ENCODE results near the gene AQP12A.
"Not testable (repeated sequence)": the region's sequence is repeated elsewhere in the genome, so short reads cannot be mapped to it uniquely, and the experiment has no call there.

AQP12A gene

DNA sequence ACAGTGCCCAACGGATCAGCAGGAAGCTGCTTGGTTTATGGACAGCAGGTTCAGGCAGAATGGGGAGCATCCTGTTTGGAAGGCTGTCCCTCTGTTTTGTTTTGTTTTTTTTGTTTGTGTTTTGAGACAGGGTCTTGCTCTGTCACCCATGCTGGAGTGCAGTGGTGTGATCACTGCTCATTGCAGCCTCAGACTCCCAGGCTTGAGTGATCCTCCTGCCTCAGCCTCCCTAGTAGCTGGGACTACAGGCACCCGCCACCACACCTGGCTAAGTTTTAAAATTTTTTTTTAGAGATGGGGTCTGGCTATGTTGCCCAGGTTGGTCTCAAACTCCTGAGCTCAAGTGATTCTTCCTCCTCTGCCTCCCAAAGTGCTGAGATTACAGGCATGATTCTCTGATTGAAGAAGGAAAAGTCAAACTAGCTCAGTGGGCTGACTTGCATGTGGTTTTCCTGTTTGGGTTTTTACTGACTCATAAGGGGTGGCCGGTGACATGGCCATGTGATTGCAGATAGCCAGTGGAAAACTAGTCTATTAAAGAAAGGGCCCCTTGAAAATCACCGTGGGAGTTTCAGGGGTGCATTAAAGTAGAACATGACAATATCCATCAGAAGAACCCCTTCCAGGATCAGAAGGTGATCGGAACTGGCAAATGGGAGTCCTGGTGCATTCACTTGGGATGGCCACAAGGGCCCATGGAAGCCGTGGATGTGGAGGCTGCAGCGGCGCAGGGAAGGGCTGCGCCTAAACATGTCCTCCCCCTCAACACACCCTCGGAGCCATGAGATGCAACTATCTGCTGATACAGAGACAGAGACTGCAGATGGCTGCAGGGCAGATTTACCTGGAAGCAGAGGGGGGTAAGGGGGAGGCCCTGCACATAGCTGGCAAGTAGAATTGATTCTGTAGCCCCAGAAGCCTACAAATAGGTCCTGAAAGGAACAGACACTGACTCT is 35.5 kb upstream of the AQP12A start:
- no peak for DNase-seq (ENCODE audit: extremely low read depth in 1 of 2, low read depth in 1 of 2)

DNA sequence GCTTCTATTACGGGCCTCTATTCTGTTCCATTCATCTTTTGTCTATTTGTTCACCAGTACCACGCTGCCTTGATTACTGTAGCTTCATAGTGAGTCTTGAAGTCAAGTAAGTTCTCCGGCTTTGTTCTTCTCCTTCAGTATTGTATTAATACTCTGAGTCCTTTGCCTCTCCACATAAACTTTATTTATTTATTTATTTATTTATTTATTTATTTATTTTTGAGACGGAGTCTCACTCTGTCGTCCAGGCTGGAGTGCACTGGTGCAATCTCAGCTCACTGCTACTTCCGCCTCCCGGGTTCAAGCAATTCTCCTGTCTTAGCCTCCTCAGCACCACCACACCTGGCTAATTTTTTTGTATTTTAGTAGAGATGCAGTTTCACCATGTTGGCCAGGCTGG is 31.8 kb upstream of the AQP12A start:
- DNase-seq (ENCODE audit: extremely low read depth in 1 of 2, low read depth in 1 of 2) = not testable (repeated sequence)

DNA sequence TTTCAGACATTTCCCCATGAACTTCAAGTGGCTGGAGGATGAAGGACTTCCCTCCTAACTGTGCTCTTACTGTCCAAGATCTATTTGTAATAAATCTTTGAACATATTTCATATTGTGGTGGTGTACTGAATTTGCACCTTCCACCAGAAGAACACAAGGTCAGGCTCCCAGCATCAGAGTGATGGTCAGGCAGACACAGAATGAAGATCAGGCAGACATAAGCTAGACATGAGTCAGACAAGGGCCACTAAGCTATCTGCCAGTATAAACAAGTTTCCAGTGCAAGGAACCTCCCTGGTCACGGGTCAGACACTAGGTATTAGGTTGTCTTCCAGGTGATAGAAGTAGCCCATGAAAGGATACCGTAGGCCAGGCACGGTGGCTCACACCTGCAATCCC is 29.0 kb upstream of the AQP12A start:
- DNase-seq (ENCODE audit: extremely low read depth in 1 of 2, low read depth in 1 of 2) = no peak

DNA sequence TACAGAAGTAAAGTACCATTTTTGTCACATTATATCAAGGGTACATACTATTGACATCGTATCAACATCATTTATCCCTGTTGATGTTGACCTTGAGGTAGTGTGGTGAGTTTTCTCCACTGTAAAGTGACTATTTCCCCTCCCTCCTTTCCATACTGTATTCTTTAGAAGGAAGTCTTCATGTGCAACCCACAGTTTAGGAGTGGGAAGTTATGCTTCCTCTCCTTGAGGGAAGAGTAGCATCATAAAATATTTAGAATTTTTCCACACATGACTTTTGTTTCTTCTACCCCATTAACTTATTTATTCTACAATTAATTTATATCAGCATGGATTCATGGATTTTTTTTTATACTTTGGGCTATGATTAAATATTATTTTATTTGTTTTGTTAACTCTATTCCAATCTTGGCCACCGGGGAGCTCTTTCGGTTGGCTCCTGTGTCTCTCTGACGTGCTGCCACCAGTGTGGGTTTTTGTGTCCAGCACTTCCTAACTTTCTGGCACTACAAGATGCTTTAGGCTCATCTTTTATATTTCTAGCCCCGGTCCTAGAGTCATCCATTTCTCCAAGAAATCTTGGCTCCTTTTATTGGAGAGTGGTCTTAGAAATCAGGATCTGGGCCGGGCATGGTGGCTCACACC is 28.0 kb upstream of the AQP12A start:
- no peak for DNase-seq (ENCODE audit: extremely low read depth in 1 of 2, low read depth in 1 of 2)

DNA sequence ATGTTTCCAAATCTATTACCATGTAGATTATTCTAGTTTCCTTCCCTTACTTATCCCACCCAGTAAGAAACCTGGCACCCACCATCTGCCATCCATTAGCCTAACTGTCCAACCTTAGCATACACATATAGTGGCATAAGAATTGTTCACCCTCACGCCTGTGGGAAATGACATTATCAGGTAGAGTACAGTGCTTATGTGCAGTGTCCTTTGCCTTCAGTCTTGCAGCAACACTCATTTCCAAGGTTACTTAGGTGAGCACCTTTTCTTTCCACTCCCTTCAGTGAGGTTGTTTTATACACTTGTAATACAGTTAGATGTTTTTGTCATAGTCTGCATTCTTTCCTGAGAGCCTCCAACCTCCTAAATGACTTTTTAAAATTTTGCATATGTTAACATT is 27.0 kb upstream of the AQP12A start:
- DNase-seq (ENCODE audit: extremely low read depth in 1 of 2, low read depth in 1 of 2) = no peak

DNA sequence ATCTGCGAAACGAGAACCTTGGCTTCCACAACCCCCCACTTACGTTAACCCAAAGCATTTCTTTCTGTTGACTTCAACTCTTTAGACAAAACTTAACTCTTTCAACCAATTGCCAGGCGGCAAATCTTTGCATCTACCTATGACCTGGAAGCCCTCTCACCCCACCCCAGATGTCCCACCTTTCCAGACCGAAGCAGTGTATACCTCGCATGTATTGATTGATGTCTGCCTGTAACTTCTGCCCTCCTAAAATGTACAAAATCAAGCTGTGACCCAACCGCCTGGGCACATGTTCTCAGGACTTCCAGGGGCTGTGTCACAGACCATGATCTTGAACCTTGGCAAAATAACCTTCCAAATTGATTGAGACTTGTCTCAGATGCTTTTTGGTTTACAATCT is 21.3 kb upstream of the AQP12A start:
- no peak for DNase-seq (ENCODE audit: extremely low read depth in 1 of 2, low read depth in 1 of 2)

DNA sequence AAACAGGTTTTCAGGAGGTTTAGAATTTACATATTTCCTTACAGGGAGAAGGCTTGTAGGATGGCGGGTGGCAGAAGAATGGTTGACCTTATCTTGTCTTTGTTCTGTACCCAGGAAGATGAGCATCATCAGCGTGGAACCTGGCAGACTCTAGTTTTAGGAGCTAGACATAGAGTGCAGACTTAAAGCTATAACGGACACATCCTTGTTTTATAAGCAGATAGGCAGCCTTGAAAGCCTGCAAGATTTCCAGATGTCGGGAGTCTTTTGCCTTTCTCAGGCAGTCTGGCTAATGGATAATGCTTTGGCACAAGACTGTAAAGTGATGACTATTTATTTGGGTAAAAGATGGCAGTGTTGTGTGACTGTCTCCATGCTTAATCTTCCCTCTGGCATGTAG is 20.7 kb upstream of the AQP12A start:
- DNase-seq (ENCODE audit: extremely low read depth in 1 of 2, low read depth in 1 of 2) = no peak

DNA sequence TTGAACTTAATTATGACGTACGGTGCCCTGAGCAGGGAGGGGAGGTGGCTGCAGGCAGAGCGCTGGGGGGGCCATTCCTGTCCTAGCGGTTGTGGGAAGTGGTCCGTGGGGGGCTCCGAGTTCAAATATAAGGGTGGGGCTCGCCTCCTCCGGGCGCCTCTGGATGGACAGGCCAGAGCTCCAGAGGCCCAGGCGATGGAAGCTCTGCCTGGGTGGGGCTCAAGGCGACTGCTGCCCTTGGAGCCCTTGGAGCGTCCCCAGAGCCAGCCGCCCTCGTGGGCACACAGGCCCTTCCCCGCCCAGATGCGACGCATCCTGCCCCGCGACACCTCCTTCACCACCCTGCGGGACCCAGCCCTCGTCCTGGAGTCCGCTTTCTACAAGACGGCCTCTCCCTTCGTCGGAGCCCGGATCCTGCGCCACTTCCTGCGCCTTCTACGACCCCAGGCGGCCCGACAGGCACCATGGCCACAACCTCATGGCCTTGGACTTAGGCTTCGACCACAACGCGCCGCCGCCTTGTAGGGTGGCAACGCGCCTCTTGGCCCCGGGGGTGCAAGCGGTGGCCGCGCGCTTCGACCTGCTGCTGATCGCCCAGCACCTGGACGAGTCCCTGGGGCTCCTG is 19.5 kb upstream of the AQP12A start:
- DNase-seq (ENCODE audit: extremely low read depth in 1 of 2, low read depth in 1 of 2) = no peak

DNA sequence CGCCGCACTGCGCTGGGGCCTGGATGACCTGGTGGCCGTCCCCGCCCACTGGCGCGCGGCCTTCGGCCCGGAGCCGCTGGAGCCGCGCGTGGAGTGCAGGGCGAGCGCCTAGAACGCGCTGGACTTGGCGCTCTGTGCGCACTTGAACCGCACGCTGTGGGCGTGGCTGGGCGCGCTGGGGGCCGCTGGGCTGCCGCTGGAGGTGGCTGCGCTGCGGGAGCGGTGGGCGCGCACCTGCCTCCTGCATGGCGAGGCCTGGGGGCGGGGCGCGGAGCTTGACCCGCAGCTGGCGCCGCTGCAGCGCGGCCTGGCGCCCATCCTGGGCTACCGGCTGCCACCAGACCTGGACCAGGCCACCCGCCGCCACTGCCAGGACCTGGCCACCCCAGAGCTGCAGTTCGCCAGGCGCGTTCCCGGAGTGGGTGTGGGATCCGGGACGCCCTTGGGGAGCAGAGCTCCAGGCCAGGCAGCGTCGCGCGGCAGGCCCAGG is 18.9 kb upstream of the AQP12A start:
- no peak for DNase-seq (ENCODE audit: extremely low read depth in 1 of 2, low read depth in 1 of 2)

DNA sequence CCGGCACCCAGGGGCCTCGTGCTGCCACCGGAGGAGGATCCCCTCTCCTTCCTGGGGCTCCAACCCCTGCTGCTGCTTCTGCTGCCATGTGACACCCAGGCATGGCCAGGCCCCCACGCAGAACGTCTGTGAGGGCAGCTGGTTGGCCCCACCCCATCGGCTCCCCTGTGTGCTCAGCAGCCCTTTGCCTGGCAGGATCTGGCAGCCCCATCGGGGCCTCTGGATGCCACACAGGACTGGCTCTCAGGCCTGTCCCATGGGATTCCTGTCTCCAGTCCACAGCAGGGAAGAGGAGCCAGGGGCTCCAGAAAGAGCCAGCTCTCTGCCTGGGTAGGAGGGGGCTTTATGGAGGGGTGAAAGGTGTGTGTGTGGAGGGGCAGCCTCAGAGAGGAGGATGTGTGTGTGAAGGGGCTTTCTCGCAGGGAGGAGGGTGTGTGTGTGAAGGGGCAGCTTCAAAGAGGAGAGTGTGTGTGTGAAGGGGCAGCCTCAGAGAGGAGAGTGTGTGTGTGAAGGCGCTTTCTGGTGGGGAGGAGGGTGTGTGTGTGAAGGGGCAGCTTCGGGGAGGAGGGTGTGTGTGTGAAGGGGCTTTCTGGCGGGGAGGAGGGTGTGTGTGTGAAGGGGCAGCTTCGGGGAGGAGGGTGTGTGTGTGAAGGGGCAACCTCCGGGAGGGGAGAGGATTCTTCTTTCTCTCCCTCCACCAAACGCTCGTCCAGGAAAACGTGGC is 17.0 kb upstream of the AQP12A start:
- DNase-seq (ENCODE audit: extremely low read depth in 1 of 2, low read depth in 1 of 2) = not testable (repeated sequence)

DNA sequence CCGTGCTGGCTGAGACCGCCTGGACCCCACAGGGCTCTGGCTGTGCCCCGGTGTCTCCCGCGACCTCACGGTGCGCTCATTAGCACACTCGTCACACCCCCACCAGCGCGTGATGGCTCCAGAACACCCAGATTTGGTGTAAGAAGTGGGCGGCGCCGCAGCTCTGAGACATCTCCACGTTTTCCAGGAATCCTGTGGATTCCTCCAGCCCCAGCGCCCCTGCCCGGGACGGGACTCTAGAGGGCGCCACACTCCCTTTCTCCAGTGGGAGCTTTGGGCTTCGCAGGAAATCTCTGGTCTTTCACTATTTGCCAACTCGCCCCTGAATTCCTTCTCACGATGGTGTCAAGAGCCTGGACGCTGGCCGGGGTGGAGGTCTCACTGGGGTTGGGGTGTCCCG is 16.3 kb upstream of the AQP12A start:
- not testable (repeated sequence) for DNase-seq (ENCODE audit: extremely low read depth in 1 of 2, low read depth in 1 of 2)

DNA sequence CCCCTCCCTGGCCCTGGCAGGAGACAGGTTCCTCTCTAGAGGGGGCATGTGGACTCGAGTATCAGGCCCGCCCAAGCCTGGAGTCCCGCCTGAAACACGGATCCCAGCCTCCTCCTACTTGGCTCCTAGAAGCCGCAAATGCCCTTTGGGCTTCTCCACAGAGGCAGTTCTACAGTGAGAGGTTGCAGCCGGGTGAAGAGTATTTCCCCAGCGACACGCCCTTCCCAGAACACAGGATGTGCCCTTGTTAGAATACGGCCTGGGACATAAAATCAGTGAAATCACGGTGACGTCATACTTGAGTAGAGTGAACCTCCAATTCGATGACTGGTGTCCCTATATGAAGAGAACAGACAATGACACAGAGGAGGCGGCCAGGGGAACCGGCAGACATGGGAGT is 13.6 kb upstream of the AQP12A start:
- DNase-seq (ENCODE audit: extremely low read depth in 1 of 2, low read depth in 1 of 2) = not testable (repeated sequence)

DNA sequence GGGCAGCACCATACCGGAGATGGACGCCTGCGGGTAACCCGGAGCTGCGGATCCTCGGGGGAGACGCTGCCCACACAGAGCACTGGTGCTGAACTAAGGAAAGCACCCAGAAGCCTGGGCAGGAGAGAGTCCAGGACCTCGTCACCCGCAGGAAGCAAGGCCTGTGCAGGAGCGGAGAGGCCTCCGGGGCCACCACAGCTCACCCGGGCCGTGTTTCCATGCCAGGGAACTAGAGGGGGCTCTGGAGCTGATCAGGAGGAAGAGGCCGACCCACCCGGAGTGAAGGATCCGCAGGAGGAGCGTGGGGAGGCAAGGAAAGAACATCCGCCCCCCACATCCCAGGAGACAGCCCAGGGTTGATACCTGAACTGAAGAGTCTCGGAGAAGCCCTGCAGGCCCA is 12.8 kb upstream of the AQP12A start:
- not testable (repeated sequence) for DNase-seq (ENCODE audit: extremely low read depth in 1 of 2, low read depth in 1 of 2)

DNA sequence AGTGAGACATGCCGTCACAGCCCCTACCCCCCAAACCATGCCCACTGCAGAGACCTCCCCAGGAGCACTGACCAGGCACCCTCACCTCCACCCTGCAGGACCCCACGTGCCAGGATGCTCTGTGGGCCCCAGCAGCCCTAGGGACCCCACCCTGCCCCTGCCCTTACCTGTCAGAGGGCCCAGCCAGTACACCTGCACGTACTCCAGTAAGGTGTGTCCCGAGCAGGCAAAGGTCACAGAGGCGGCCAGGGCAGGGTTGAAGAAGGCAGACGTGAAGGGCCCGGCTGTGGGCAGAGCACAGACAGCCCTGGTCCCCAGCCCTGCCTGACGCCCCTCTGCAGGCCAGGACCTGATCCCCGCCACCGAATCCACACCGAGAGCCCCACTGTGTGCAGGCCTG is 11.5 kb upstream of the AQP12A start:
- DNase-seq (ENCODE audit: extremely low read depth in 1 of 2, low read depth in 1 of 2) = not testable (repeated sequence)

DNA sequence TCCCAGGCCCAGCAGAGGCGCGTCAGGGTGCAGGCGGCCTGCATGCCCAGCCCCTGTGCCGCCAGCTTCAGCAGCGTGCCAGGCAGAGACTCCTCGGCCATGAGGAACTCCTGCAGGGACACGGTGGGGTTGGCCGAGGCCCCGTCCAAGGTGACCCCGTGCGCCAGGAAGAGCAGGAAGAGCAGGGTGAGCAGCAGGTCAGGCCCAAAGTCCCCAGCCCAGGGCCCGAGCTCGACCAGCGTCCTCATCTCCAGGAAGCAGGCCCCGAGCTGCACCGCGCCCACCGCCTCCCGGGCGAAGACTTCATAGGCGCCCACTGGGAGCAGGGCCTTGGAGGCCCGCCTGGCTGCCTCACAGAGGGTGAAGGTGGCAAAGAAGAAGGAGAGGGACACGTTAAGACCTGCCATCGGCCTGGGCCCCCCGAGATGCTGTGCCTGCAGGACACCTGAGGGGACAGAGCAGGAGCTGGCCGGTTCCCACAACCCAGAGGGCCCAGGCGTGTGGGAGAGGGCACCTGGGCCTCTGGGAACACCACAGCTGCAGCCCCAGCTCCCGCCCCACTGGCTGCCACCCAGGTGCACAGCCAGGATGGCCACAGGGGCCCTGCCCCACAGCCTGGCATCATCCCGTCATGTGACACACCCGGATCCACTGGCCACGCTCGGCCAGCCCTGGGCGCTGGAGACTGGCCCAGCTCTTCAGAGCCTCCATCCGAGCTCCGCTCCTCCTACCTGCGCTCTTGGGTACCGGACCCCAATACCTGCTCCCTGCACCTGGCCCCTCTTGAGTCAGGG is 9.0 kb upstream of the AQP12A start, which contains the start of gene AQP12B:
Gene AQP12B, minus strand, starts transcription at position 455 of the 794 bp plus-strand sequence. Its CDS starts 48 bp downstream, at position 407.
- DNase-seq (ENCODE audit: extremely low read depth in 1 of 2, low read depth in 1 of 2) = not testable (repeated sequence)

DNA sequence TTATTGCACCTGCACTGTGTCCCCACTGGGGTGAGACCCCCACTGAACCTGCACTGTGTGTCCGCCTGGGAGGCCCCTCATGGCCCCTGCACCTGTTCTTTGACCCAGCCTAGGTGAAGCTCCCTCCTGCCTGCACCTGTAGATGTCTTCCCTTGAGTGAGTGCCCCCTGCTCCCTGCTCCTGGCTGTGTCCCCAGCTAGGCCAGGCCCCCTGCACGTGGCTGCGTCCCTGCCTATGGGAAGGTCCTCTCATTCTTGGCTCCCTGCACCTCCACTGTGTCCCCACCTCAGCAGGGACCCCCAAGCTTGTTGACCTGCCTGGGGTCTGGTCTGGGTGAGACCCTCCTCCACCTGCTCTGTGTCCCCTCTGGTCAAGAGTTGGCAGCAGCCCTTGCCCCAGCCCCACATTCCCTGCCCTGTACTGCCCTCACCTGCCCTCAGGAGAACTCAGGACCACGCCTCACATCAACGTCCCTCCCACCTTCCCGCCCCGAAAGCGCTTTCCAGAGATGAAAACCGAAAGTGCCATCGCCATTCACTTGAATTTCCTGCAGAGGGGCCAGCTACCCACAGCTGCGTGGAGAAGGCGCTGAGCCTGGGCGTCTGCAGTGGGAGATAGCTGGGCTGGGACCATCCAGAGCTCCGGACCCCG is 8.2 kb upstream of the AQP12A start:
- DNase-seq (ENCODE audit: extremely low read depth in 1 of 2, low read depth in 1 of 2) = not testable (repeated sequence)

DNA sequence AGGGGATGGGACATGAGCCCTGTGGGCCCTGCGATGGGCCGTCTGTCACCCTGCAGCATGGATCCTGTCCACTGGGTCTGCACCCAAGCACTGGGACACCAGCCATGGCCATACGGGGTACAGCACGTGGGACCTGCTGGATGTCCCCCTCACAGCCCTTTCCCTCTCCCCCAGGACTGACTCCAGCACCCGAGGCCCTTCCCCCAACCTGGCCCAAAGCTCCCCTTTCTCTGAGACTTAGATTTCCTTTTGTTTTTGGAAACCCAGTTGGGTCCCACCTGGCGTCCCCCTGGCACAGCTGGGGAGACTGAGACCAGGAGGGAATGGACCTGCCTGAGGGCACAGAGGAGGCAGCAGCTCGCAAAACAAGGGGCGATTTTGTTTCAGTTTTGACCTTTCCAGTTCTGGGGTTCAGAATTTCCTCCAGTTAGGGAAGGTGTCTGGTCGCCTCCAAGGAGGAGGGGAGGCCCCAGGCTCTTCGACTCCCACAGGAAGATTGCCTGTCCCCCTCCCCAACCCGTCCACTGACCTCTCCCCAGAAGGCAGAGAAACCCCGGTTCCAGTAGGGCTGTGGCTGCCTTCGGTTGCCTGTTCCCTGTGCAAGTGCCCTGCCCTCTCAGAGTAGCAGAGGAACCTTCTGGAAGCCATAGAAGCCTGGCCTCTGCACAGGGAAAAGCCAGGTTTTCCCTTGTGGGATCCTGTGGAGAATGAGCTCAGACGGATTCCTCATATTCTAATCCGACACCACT is 7.5 kb upstream of the AQP12A start:
- DNase-seq (ENCODE audit: extremely low read depth in 1 of 2, low read depth in 1 of 2) = not testable (repeated sequence)

DNA sequence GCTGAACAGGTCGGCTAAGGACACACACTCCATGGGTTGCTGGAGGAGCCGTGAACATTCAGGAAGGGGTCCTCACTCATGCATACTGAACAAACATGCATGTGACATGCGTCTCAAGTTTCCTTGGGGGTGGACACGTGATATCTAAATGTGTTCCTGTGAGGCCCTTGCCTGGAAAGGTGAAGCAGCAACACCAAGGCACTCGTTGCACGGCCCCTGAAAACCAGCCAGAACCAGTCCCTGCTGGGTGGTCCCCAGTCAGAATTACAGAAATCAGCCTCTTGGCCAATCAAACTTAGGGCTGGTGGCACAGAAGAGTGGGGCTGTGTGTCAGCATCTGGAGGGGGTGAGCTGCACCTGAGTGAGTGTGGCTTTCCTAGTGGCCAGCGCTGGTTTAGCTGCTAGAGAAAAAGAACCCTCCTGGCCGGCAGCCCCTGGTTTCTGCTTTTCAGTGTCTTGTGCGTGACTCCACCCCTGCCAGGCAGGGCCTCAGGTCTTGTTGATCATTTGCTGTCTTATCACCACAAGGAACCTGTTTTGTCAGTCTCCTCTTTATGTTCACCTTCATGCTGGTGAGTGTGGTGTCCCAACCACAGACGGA is 5.8 kb upstream of the AQP12A start:
- no peak for DNase-seq (ENCODE audit: extremely low read depth in 1 of 2, low read depth in 1 of 2)
